Renal cortex interstitium (tissue), 11 donors: ENCODE results near the gene P2RY8. TPM values are rescaled to one million over a fixed set of nuclear protein-coding genes. Genes with fewer than 3 reads are reported as not detected.
"Not testable (repeated sequence)": the region's sequence is repeated elsewhere in the genome, so short reads cannot be mapped to it uniquely, and the experiment has no call there.

Experiments used
- DNase-seq, 11 donors: peaks; one replicate each; pipeline ENCODE4 v3.0.0-alpha.2; 2013; ENCODE audit warnings: low read depth in 9 of 11, low spot score in 4 of 11; ENCODE audit errors: extremely low read depth in 1 of 11
- polyA plus RNA-seq, 3 donors: library from polyadenylated mRNA; unstranded; fragments of 120-200 nt; gene quantifications; one replicate each; pipeline ENCODE4 v1.2.1, GENCODE V29; 2013; ENCODE audit not compliant: insufficient read length in 3 of 3

Gene P2RY8
- polyA plus RNA-seq, 3 donors, result 0.64 to 1.7 (median 0.95) TPM

DNA sequence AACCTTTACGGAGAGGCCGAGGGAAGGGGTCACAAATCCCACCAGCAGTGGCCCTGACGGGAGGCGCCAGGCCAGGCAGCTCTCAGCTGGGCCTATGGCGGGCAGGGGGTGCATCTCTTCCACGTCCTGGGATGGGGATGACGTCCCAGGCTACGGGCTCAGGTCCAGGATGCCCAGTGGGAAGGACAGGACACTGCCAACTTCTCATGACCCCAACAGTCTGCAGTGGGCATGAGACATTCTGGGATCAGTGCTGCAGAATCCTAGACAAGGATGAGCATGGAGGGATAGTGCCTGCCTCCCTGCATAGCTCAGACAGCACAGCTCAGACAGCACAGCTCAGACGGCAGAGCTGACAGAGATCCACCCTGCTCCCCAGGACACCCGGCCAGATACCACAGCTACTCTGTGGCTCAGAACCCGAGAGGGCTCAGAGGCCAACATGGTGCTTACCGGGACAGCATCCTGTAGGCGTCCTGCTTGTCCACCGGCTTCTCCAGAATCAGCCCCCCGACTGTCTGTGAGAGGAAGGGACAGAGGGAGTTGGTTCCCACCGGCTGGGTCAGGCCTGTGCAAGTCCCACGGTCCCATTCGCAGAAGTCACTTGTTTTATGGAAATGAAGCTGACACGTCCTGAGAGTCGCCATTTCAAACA lies 101.6 kb downstream of the P2RY8 start:
- no peak for DNase-seq

DNA sequence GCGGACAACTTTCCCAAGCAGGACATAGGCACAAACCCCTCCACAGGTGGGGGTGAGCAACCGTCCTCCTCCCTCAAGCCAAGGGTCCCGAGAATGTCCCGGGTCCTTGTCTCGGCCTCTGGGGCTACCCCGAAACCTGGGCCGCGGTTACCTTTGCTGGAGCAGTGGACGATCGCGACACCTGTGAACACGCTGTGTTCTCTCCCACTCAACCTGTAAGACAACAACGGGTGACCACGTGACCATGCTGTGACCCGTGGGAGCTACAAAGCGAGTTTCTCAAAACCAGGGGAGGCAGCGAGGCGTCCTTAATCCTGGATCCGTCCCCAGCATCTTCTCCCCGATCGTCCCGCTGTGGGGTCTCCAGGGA lies 102.1 kb downstream of the P2RY8 start:
- no peak for DNase-seq

DNA sequence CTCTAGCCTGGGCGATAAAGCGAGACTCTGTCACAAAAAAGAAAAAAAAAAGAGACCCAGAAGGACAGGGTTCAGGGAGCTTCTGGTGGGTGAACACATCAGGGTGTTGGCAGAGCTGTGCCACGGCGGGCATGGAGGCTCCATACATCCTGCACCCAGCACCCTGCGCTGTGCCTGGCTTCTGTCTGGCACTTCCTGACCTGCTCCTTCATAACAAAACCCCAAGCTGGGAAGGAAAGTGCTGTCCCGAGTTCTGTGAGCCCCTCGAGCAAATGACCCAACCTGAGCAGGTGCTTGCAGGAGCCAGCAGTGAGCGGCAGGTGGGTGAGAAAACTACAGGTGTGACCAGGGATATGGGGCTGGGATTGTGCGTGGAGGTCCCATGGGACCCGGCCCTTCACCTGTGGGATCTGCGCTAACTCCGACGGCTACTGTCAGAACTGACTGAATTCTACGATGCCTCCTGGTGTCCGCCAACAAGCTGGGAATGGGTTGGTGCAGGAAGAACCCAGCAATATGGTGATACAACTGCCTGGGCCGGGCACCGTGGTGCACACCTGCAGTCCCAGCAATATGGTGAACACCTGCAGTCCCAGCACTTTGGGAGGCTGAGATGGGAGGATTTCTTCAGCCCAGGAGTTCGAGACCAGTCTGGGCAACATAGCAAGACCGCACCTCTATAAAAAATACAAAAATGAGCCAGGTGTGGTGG lies 103.2 kb downstream of the P2RY8 start:
- no peak for DNase-seq

DNA sequence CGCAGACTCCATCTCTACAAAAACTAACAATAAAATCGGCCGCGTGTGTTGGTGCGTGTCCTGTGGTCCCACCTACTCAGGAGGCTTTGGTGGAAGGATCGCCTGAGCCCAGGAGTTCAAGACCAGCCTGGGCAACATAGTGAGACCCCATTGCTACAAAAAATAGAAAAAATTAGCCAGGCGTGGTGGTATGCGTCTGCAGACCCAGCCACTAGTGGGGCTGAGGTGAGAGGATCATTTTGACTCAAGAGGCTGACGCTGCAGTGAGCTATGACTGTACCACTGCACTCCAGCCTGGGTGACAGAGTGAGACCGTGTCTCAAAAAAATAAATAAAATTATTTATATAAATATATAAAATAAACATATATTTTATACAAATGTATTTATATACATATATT lies 106.5 kb downstream of the P2RY8 start:
- no peak for DNase-seq

DNA sequence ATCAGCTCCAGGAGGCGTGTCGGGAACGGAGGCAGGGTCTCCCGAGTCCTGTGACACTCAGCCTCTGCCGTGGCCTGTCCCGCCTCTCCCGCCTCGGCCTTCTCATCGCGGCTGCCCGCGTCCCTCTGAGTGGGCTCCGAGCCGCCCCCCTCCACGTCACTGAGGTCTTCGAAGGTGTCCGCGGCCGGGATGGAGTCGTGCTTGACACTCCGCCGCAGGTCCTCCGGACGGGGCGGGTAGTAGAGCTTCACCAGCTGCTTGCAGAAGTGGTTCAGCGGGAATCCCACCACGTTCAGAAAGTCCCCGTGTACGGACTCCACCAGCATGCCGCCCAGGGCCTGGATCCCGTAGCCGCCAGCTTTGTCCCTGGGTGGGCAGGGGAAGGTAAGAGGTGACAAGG lies 109.2 kb downstream of the P2RY8 start:
- no peak for DNase-seq

DNA sequence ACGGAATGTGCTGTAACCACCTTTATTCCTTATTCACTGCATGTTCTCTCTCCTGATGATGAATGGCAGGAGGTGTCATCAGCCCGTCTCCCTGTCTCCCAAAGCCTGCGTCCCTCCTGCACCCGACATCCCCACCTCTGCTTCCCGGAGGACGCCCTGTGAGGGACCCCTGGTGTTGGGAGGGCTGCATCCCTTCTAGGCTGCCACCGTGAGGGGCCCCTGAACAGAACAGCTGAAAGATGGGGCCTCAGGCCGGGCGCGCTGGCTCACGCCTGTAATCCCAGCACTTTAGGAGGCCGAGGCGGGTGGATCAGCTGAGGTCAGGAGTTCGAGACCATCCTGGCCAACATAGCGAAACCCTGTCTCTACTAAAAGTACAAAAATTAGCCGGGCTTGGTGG lies 110.7 kb downstream of the P2RY8 start:
- not testable (repeated sequence) for DNase-seq

DNA sequence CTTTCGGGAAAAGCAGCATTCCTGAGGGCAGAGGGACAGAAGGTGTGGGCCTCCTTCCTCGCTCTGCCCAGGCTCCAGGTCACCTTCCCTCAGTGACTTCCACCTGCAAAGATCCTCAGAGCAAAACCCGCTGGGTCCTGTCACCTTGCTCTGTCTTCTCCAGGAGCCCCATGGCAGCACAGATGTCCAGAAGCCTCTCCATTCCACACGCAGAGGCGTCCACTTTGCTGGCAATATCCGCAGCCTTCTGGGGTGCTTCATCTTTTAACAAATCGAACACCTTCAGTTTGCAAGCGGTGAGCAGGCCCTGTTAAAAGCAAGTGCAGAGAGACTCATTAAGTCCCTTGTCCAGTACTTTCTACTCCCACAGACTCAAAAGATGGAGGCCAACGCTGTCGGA lies 111.6 kb downstream of the P2RY8 start:
- no peak for DNase-seq

DNA sequence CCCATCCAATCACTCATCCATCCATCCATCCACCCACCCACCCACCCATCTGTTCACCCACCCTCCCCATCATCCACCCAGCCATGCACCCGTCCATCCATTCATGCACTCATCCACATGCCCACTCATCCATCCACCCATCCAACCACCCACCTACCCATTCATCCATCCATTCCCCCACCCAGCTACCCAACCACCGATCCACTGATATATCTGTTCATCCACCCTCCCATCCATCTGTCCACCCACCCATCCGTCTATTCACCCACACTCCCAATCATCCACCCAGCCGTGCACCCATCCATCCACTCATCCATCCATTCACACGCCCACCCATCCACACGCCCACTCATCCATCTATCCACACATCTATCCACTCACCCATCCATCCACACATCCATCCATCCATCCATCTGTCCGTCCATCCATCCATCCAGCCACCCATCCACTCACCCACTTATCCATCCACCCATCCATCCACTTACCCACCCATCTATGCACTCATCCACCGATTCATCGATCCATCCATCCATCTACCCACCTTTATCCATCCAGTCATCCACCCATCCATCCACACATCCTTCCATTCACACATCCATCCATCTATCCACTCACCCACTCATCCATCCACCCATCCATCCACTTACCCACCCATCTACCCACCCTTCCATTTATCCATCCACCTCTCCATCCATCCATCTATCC lies 112.7 kb downstream of the P2RY8 start:
- no peak for DNase-seq

DNA sequence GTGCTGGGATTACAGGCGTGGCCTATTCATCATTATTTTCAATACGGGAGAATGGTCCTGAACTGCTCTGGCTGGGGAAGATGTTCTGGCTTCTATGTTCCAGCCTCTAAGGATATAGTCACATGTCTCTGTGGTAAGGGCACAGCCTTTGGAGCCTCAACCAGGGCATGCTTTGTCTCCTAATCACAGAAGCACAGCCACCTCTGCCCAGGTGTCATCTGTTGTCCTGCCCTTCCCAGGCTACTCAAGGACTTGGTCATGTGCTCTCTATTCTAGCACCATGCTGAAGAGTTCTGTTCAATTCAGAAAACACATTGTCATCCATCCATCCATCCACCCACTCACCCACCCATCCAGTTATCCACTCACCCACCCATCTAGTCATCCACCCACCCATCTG lies 113.8 kb downstream of the P2RY8 start:
- DNase-seq, result no peak

DNA sequence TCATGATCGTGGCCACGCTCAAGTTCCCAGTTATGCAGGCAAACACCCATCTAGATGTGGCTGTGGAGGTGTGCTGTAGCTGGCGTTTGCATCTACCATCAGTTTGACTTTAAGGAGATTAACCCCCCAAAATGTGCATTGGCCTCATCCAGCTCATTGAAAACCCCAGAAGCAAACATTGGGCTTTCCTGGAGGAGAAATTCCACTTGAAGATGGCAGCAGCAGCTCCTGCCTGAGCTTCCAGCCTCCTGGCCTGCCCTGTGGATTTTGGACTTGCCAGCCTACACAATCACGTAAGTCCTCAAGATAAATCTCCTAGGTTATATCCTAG lies 114.9 kb downstream of the P2RY8 start:
- DNase-seq, result no peak

DNA sequence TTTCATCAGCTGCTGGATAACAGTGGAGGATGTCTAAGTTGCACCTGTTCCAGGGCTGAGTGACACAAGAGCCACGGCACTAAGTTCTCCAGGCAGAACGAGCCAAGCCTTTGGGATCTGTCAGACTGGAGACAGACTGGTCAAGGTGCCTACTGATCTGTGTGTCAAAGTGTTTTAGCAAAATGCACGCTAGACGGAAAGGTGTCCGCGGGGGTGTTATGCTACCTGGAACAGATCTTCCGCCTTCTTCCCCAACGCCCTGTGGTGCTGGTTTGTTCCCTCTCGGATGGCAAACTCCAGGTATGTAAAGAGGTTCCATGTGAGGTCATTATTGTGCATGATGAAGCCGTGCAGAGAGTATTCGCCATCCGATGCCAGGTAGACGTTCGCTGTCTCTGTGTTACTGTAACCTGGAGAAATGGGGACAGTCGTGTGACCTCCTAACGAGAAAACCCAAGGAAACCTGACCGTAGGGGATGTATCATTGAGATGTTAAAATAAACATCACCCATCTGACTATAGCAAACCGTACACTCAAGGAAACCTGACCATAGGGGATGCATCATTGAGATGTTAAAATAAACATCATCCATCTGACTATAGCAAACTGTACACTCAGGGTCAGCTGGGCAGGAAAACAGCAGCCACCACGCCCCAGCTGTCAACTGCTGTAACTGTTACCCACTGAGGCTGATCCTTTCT lies 115.4 kb downstream of the P2RY8 start:
- DNase-seq, result no peak

DNA sequence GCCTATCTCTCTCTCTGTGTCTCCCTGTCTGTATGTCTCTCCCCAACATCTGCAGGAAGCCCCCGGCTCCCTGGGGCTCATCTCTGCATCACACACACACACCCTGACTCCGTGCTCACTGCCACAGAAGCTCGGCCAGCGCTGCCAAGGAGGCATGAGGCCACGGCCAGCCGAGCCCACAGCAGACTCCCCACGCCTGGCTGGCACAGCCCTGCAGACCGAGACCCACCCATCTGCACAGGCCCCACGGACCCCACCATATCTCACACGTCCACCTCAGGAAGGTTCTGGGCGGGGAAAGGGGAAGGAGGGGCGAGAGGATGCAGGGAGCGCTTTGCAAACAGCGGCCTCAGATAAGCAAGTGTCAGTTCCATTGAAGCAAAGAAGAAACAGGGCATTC lies 116.6 kb downstream of the P2RY8 start:
- no peak for DNase-seq

DNA sequence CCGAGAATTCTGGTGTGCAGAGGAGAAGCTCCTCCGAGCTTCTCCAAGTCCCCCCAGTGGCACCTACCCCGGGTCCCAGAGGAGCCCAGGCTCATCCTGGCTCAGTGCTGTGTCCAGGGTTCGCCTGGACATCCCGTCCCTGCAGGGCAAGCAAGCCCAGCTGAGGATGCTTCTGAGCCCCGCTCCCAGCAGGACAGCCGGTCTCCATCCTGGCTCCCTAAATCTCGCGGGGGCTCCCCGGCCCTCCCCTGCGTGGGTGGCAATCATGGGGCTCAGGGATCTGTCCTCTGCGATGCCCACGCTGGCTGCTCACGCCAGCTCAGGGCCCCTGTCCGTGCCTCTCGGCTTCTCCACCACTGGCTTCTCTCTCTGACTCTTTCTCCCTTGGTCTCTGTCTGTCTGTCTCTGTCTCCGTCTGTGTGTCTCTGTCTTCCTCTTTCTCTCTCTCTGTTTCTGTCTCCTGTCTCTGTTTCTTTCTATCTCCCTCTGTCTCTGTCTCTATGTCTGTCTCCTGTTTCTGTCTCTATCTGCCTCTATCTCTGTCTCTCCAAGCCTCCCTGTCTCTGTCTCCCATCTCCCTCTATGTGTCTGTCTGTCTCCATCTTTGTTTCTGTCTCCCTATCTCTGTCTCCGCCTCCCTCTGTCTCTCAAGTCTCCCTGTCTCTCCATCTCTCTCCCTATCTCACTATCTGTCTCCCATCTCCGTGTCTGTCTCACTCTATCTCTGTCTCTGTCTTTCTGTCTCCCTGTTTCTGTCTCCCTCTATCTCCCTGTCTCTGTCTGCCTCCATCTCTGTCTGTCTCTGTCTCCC lies 117.2 kb downstream of the P2RY8 start:
- no peak for DNase-seq

DNA sequence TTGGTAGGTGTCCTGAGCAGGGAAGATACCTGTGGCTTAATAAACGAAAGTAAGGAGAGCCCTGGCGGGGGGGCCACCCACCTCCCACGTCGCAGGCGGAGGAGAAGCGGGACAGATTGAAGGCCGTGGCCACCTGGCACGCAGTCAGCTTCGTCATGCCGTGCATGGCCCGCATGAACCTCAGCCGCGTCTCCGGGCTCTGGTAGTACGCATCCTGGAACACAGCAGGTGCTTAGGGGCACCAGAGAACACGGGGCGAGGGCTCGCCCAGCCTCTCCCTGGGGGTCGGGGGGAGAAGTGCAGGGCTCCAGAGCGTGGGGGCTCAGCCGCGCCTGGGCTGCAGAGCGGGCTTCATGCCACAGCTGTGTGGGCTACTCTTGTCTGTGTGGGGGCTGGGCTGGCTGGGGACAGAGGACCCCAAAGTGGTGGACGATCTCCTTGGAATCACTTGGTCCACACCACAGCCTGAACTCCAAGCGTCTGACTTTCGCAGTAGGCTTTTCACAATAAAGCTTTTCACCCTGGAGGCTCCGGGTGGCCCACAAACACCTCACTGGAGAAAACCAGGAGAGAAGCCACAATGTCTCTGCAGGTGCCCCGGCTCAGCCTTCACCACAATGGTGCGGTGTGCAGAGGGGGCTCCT lies 118.0 kb downstream of the P2RY8 start:
- no peak for DNase-seq

DNA sequence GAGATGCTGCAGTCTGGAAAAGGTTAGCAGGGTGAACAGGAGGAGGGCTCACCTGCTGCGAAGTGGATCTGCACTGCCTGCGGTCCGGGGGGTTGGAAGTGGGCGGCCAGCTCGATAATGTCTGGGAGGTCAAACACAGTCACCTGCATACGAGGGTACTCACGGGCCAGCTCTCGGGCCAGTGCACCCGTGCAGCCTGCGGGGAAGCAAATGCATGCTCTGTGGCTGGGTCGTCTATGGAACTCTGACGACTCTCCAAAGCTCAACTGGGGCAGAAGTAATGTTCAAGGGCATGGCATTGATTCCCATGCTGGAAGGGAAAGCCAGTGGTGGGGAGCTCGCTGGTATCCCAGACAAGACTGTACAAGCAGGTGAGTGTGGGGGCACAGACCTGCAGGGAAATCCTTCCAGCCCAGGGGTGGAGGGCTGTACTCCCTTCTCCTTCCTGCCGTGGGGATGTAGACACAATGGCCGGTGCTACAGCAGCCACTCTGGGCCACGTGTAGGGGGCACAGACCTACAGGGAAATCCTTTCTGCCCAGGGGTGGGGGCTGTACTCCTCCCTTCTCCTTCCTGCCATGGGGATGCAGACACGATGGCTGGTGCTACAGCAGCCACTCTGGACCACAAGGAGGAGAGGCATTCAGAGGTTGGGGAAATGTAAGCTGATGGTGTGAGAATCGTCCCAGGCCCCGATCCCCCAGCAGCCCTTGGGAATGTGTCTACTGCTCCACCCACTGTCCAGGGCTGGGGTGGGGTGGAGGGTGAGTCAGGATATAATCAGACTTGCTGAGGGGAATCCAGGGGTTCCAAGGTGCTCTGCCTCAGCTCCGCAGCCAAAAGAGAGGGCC lies 118.8 kb downstream of the P2RY8 start:
- DNase-seq, result no peak

DNA sequence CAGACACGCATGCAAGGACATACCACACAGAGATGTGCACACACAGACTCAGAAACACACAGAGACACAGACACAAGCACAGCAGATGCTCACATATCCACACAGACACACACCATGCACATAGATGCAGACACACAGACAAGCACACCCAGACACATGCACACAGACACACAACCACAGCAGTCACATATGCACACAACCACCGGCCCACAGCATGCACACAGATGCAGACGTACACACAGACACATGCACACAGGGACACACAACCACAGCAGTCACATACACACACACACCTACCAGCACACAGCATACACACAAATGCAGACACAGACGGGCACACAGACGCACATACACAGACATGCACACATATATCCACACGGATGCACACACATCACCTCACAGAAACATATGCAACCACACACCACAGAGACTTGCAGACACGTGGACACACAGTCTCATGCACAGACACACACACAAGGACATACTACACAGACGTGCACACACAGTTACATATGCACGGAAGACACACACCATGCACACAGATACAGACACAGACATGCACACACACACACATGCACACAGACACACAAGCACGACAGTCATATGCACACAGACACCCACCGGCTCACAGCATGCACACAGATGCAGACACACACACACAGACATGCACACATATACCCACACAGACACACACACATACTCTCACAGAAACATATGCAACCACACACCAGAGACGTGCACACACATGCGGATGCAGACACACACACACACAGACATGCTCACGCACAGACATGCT lies 119.8 kb downstream of the P2RY8 start:
- no peak for DNase-seq

DNA sequence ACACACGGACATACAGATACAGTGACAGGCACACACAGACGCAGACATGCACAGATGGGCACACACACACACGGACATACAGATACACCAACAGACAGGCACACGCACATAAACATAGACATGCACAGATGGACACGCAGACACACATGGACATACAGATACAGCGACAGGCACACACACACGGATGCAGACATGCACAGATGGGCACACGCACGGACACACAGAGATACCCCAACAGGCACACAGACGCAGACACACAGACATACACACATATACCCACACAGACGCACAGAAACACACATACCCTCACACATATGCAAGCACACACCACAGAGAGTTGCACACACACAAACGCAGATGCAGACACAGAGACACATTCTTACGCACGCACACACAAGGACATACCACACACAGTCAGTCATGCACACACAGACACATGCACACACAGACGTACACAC lies 120.6 kb downstream of the P2RY8 start:
- no peak for DNase-seq
